ENCODE results near the gene DMRTC2. TPM values are rescaled to one million over a fixed set of nuclear protein-coding genes. Genes with fewer than 3 reads are reported as not detected.
A peak's percentile ranks its signal among the peaks of the same experiment; 100 is the strongest.
"Not testable (repeated sequence)": the region's sequence is repeated elsewhere in the genome, so short reads cannot be mapped to it uniquely, and the experiment has no call there.

The DMRTC2 gene
- total RNA-seq, 1 donor from 2014 or later: not detected

GRCh38 chr19:41871573-41872383 is 26.9 kb downstream of the DMRTC2 start:
- no peak for DNase-seq (ENCODE audit: low read depth in 2 of 2)

- no peak for DNase-seq (ENCODE audit: low read depth in 2 of 2)
Observed at GRCh38 chr19:41872384-41872774, 27.5 kb downstream of the DMRTC2 start.

- peak in 1 of 2 donors; percentile 68 for DNase-seq (ENCODE audit: low read depth in 2 of 2)
Observed at GRCh38 chr19:41872775-41873647, 28.2 kb downstream of the DMRTC2 start.

- not testable (repeated sequence) for DNase-seq (ENCODE audit: low read depth in 2 of 2)
Observed at GRCh38 chr19:41875973-41876372, 31.1 kb downstream of the DMRTC2 start.

- DNase-seq (ENCODE audit: low read depth in 2 of 2): no peak
Observed at GRCh38 chr19:41876847-41877832, 32.3 kb downstream of the DMRTC2 start, which contains the start of gene CD79A. Gene CD79A, plus strand, starts transcription at chr19:41877279. Its CDS starts 26 bp downstream, at chr19:41877305.

- DNase-seq (ENCODE audit: low read depth in 2 of 2): no peak
Observed at GRCh38 chr19:41877916-41878905, 33.4 kb downstream of the DMRTC2 start.

- no peak for DNase-seq (ENCODE audit: low read depth in 2 of 2)
Observed at GRCh38 chr19:41879080-41879479, 34.2 kb downstream of the DMRTC2 start.

- DNase-seq (ENCODE audit: low read depth in 2 of 2): no peak
Observed at GRCh38 chr19:41879670-41880328, 35.0 kb downstream of the DMRTC2 start.

- no peak for DNase-seq (ENCODE audit: low read depth in 2 of 2)
Observed at GRCh38 chr19:41880329-41880708, 35.5 kb downstream of the DMRTC2 start.

GRCh38 chr19:41882568-41883462 is 38.0 kb downstream of the DMRTC2 start, which contains the start of gene ARHGEF1:
Gene ARHGEF1, plus strand, starts transcription at chr19:41883184. Its CDS starts 4,899 bp downstream, at chr19:41888083.
- peak in 1 of 2 donors; percentile 45 for DNase-seq (ENCODE audit: low read depth in 2 of 2)

- DNase-seq (ENCODE audit: low read depth in 2 of 2): no peak
Observed at GRCh38 chr19:41883463-41883820, 38.6 kb downstream of the DMRTC2 start.

GRCh38 chr19:41883821-41884733 is 39.2 kb downstream of the DMRTC2 start:
- DNase-seq (ENCODE audit: low read depth in 2 of 2): peak; percentile 88 to 97

- no peak for DNase-seq (ENCODE audit: low read depth in 2 of 2)
Observed at GRCh38 chr19:41886761-41887710, 42.2 kb downstream of the DMRTC2 start.

- DNase-seq (ENCODE audit: low read depth in 2 of 2): no peak
Observed at GRCh38 chr19:41887711-41888382, 43.0 kb downstream of the DMRTC2 start.

- no peak for DNase-seq (ENCODE audit: low read depth in 2 of 2)
Observed at GRCh38 chr19:41888926-41889325, 44.1 kb downstream of the DMRTC2 start.

Measured in dermis microvascular lymphatic vessel endothelial cell (primary cell).